ENCODE data around the gene PDF.
A peak's percentile ranks its signal among the peaks of the same experiment; 100 is the strongest.

GRCh38 chr16:69286941-69287713 is 43.3 kb downstream of the PDF start:
- no peak for TF ChIP-seq POLR2A (IDR thresholded peaks at IDR 0.05)
- TF ChIP-seq CTCF (IDR thresholded peaks at IDR 0.05) = peak in 2 of 3 experiments; percentile 39 to 72
